HG03025 (cell line): ENCODE results near the gene DENND5A.
"Not testable (repeated sequence)": the region's sequence is repeated elsewhere in the genome, so short reads cannot be mapped to it uniquely, and the experiment has no call there.

Experiments used
- ATAC-seq: cut with Tn5 transposase; IDR thresholded peaks from one replicate; pipeline ENCODE4 v1.9.1; 2021; ENCODE audit warnings: mild to moderate bottlenecking, moderate library complexity; ENCODE audit not compliant: unreplicated experiment, low FRiP score

DENND5A gene

DNA sequence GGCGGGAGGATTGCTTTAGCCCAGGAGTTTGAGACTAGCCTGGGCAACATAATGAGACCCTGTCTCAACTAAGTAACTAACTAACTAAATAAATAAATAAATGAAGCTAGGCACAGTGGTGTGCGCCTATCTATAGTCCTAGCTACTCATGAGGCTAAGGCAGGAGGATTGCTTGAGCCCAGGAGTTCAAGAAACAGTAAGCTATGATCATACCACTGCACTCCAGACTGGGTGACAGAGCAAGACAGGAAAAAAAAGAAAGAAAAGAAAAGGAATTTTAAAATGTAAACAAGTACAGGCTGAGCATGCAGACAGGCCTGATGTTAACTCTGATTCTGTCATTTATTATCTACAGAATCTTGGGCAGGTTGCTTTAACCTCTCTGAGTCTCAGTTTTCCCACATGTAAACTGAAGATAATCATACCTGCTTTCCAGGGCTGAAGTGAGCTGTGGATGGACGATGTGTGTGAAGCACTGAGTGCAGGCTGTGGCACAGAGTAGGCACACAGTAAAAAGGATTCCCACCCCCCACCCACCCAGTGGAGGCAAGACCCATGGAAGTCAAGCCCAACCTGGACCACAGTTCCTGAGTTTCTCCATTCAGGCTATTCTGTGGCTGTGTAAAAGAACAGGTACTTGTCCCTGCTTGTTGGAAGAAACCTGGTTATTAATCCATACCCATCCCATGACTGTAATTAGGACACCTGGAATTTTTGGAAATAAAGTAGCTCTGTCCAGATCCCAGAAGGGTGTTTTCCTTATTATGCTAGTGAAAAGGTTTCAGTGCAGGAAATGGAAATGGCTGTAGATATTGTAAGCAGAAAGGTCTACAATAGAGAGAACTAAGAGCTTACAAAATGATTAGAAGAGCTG is 155.1 kb downstream of the DENND5A start:
- no peak for ATAC-seq

GRCh38 chr11:9104580-9104979 is 160.6 kb downstream of the DENND5A start:
- no peak for ATAC-seq

GRCh38 chr11:9103542-9104276 is 161.4 kb downstream of the DENND5A start:
- ATAC-seq = no peak

- ATAC-seq = no peak
Measured at GRCh38 chr11:9099617-9100016, 165.5 kb downstream of the DENND5A start.

GRCh38 chr11:9098455-9098854 is 166.7 kb downstream of the DENND5A start:
- ATAC-seq = not testable (repeated sequence)

DNA sequence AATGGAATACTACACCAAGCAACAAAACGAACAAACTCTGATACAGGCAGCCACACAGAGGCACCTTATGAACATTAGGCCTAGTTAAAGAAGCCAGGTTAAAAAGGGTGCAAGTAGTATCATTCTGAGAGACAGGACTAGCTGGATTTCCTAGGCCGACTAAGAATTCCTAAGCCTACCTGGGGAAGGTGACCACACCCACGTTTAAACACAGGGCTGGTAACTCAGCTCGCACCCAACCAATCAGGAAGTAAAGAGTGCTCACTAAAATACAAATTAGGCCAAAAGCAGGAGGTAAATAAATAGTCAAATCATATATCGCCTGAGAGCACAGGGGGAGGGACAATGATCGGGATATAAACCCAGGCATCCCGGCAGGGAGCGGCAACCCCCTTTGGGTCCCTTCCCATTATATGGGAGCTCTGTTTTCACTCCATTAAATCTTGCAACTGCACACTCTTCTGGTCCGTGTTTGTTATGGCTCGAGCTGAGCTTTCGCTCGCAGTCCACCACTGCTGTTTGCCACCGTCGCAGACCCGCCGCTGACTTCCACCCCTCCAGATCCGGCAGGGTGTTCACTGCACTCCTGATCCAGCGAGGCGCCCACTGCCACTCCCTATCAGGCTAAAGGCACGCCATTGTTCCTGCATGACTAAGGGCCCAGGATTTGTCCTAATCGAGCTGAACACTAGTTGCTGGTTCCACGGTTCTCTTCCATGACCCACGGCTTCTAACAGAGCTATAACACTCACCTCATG is 167.8 kb downstream of the DENND5A start:
- ATAC-seq = not testable (repeated sequence)

DNA sequence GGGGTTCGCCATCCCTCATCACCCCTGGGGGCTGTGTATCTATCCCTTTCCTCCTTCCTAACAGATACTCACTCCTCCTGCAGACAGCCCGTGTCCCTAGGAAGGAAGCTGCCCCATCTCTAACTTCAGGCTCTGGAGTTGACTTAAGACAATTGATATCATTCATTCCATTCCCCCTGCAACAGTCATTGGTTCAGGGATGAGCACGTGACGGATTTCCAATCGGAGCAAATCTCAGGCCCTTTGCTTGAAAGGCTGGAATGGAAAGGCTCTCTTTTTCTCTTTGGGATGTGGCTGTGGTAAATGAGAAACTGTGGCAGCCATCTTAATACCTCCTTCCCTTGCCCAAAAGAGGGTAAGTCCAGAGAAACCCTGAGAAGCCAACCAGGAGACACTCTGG is 168.7 kb downstream of the DENND5A start:
- ATAC-seq = no peak

DNA sequence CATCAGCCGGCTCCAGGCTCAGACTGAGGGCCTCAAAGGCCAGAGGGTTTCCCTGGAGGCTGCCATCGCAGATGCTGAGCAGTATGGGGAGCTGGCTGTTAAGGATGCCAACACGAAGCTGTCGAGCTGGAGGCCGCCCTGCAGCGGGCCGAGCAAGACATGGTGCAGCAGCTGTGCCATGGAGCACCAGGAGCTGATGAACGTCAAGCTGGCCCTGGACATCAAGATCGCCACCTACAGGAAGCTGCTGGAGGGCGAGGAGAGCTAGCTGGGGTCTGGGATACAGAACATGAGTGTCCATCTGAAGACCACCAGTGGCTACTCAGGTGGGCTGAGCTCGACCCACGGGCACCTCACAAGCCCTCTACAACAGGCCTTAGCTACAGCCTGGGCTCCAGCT is 169.7 kb downstream of the DENND5A start:
- no peak for ATAC-seq

- ATAC-seq = no peak
Measured at GRCh38 chr11:9094420-9094819, 170.7 kb downstream of the DENND5A start.

DNA sequence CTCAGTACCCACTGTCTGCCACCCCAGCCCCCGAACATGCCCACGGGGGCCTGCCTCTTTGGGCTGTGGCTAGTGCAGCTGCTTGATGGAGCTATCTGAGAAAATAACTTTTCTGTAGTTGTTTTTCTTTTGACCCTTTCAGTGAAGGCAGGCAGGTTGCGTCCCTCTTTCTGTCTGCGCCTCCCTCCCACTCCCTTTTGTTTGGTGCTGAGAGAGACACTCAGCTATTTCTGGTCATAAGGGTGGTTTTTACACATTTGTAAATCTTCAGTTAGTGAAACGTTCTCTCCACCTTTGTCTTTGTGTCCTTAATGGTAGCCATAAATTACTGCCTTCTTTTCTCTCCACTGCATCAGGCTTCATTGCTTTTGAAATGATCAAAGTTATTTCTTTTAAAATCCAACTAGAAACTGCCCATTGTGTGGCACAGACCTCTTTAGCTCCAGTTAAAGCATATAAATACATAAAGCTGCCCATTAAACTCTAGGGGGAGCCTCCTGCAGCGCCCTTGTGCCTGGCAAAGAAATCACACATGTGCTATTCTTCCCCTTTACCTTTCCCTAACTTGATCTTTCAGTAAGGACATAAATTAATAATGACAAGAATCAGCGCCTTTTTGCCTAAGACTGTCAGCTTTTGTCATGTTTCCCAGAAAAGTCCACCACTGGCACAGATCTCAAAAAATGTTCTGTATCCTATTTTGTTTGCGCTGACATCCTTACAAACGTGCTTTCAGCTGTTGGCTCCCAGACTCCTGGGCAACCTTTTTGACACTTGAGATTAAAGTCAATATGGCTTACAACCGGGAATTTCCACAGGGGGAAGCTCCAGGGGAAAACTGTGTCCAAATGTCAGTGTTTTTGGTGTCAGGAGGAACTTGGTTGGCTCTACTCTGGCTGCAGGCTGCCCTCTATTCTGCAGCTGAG is 172.0 kb downstream of the DENND5A start:
- ATAC-seq = no peak

DNA sequence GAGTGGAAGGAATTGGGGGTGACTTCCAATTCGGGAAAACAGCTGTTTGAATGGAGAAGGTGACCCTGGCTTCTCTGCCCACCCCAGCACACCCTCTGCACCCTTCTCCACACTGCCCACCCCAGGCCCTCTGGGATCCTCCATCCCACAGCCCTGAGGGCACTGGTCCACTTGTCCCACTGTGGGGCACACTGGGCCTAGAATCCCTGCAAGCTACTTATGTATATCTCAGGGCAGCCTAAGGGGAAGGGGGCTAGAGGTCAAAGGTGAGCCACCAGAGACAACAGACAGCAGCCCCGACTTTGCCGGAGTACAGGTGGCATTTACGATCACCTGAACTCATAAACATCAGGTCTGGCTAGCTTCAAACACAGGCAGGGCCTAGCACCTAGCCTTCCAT is 173.1 kb downstream of the DENND5A start:
- ATAC-seq = no peak

DNA sequence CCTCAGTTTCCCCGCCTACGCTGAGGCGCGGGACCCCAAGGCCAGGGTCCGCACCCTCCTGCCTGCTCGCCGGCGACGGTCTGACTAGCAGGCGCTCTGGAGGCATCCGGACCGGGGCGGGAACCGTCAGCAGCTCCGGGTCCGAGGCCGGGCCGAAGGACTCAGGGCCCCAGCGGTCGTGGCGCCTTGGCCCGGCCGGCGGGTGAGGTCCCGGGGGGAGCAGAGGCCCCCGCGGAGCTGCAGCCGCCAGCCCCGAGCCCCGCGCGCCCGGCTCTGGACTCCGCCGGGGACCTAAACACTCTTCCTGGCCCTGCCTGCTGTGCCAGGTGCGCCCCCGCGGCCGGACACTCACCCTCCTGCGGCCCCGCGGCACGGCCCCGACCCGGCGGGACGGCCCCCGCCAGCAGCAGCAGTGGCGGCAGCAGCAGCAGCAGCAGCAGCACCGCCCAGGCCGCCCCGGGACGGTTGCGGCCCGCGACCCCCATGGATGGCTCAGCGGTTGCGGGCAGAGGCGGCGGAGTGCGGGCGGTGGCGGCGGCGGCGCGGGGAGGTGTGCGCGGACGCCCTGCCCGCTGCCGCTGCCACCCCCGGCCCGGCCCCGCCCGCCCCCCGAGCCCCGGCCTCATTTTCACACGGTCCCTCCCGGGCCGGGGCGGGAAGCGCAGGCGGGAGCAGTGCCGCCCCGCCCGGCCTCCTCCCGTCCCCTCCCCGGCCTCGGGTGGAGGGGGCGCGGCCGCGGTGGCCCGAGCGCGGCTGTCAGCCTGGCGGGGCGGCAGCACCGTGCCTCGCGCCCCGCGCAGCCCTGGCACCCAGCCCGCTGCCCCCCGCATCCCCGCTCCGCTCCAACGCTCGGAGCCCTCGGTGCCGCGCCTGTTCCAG is 173.9 kb downstream of the DENND5A start, which contains the start of gene SCUBE2:
TSS of gene SCUBE2 (minus strand) at position 556 of the 879 bp plus-strand sequence. CDS start at position 485, 71 bp downstream.
- no peak for ATAC-seq

DNA sequence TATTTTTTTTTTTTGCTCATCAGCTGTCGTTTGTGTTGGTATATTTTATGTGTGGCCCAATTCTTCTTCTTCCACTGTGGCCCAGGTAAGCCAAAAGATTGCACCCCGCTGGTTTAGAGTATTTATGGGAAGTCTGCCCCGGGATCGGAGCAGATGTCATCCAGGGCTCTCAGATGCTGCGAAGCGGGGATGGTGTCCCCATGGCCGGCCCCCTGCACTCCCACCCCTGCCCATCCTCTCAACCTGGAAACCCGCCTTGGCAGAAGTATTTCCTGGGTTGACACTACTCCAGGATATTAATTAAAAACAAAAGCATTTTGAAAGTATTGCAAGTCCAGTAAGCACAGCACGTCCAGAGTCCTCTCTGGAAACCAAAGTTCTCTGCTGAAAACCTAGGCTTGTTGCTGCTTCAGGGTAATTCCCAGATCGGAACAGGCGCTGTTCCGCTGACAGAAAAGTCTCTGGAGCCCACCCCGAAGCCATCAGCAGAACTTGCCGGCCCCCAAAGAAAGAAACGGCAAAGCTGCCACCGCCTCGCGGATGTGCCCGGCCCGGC is 174.6 kb downstream of the DENND5A start:
- no peak for ATAC-seq

DNA sequence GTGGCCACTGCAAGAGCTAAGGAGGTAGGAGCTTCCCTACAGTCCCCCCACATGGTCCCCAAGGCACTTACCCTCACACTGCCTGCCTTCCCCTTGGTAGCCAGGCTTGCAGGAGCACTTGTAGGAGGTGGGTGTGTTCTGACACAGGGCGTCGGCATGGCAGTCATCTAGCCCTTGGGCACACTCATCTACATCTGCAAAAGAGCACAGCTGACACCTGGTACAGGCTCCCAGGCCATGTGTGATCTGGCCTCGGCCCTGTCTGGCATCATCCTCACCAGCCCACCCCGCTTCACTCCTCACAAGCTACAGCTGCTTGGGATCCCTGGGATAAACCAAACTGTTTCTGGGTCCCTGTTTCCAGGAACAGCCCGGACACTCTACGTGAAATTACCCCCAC is 175.5 kb downstream of the DENND5A start:
- ATAC-seq = no peak

- no peak for ATAC-seq
Measured at GRCh38 chr11:9089061-9089460, 176.1 kb downstream of the DENND5A start.
